AG04449 (cell line): Measurements from ENCODE around the gene CAPRIN2.

Experiments
- CTCF ChIA-PET: fragments of 350-600 bp; formaldehyde crosslinking; extraction: SDS; loops from one replicate; lab custom pipeline; 2021; ENCODE audit warnings: antibody characterized with exemption; lab: Yijun Ruan, JAX
- POLR2A ChIA-PET: fragments of 400-600, 350-600 bp; formaldehyde crosslinking; extraction: SDS; loops from one replicate; lab custom pipeline; 2020; ENCODE audit warnings: antibody characterized with exemption, inconsistent platforms; lab: Yijun Ruan, JAX
- DNase-seq: peaks from one replicate; pipeline ENCODE4 v3.0.0-alpha.2; 2010; ENCODE audit warnings: low read depth, low spot score
- H3K4me3 ChIP-seq: 2 replicates; pipeline ENCODE4 v1.5.1; 2011; ENCODE audit warnings: low read depth, mild to moderate bottlenecking, control low read depth, low read length
- CTCF ChIP-seq: IDR thresholded peaks from one replicate; pipeline ENCODE4 v1.5.1; 2011; ENCODE audit warnings: mild to moderate bottlenecking, moderate library complexity, low read length, control low read depth, inconsistent platforms; ENCODE audit not compliant: insufficient read depth; ENCODE audit errors: missing control alignments

CAPRIN2 gene

DNA sequence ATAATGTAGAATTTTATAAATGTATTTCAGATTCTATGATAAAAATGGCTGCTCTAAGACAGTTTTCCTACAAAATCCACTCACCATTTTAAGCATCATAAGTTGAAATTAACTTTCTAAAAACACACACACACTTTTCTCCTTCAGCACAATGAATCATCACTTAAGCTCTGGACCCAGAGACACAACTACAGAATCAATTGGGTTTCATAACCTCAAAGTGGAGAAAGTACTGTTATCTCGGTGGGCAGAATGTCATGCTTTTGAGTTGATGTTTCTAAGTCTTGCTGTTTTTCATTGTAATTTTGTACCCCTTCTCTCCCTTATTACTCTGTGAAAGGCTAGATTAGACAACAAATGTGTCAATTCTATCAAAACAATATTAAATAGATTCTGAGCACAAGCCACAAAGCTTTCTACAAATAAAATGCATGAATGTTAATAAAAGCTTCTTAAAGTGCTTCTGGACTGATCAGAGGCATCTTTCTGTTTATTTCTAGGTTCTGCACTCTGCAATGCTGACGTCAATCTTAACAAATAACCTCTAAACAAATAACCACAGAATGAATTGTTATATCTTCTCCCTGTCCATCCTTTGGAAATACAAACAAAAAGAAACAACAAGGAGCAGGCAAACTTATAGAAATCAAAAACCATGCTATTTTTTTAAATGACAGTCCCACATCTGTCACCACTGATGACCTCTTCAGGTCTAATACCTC lies 67.3 kb downstream of the CAPRIN2 start:
- DNase-seq: no peak
- CTCF ChIA-PET: no interaction called here
- no peak for TF ChIP-seq CTCF
- POLR2A ChIA-PET: no interaction called here
- H3K4me3 ChIP-seq: no peak overlapping the region

DNA sequence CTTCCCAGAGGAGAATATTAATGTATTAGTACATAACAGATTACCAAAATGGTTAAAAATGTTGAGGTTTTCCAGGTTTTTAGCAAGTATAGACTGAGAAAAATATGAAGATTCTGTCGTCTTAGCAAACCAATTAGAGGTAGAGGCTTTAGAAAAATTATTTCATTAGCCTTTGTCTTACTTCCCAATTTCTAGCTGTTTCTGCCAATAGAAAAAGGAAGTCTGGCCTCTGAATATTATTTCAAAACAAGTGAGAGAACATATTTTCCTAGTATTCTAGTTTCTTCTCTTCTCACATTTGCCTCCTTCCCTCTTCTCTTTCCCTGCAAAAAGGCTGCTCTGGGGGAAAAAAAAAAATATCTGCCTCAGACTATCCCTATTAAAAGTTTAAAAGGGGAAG lies 75.5 kb downstream of the CAPRIN2 start:
- CTCF ChIA-PET: interaction anchor here (0.7 to 1.4 kb wide), 2 partner anchors 11 kb away, joined by 3 read pairs; no protein-coding TSS in a partner anchor

GRCh38 chr12:30678221-30678620 lies 76.5 kb downstream of the CAPRIN2 start:
- POLR2A ChIA-PET: no interaction called here
- TF ChIP-seq CTCF: no peak
- DNase-seq: no peak
- CTCF ChIA-PET: interaction anchor here (0.7 to 1.4 kb wide), 2 partner anchors 12 to 129 kb away, joined by 3 to 4 read pairs; no protein-coding TSS in a partner anchor
- no peak overlapping the region for H3K4me3 ChIP-seq

More for the DNA sequence above, 75.5 kb downstream of the CAPRIN2 start:
- TF ChIP-seq CTCF: no peak
- DNase-seq: no peak
- POLR2A ChIA-PET: no interaction called here
- H3K4me3 ChIP-seq: no peak overlapping the region

DNA sequence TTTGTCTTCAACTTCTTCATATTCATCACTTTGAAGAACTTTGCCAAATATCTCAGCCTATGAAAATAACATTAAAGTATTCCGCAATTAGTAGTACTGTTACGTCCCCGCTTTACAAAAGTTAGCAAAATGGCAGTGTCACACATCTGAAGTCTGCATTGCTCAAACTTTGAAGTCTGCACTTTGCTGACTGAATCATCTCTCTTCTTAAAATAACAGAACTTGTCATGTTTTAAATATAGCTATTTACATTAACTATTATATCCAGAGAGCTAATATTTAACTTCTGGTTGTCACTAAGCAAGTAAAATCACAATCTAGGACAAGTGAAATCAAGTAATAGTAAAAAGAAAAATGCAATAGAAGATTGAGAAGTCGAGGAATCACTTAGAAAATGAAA lies 93.5 kb downstream of the CAPRIN2 start:
- no peak for TF ChIP-seq CTCF
- ChIA-PET CTCF (no interaction called here), POLR2A (no interaction called here)
- no peak for DNase-seq
- no peak overlapping the region for H3K4me3 ChIP-seq
